ENCODE results near the gene AKT2. TPM values are rescaled to one million over a fixed set of nuclear protein-coding genes. Genes with fewer than 3 reads are reported as not detected.

The AKT2 gene
- total RNA-seq, 1 donor from 2014 or later: 89.8 TPM

GRCh38 chr19:40263440-40264313, 21.5 kb downstream of the AKT2 start:
- DNase-seq (ENCODE audit: low spot score): no peak
- TF ChIP-seq, protein P1, sequence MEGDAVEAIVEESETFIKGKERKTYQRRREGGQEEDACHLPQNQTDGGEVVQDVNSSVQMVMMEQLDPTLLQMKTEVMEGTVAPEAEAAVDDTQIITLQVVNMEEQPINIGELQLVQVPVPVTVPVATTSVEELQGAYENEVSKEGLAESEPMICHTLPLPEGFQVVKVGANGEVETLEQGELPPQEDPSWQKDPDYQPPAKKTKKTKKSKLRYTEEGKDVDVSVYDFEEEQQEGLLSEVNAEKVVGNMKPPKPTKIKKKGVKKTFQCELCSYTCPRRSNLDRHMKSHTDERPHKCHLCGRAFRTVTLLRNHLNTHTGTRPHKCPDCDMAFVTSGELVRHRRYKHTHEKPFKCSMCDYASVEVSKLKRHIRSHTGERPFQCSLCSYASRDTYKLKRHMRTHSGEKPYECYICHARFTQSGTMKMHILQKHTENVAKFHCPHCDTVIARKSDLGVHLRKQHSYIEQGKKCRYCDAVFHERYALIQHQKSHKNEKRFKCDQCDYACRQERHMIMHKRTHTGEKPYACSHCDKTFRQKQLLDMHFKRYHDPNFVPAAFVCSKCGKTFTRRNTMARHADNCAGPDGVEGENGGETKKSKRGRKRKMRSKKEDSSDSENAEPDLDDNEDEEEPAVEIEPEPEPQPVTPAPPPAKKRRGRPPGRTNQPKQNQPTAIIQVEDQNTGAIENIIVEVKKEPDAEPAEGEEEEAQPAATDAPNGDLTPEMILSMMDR (IDR thresholded peaks at IDR 0.05; ENCODE audit: unreplicated experiment): no peak
- no peak overlapping the region for H3K27ac Mint-ChIP-seq (ENCODE audit: unreplicated experiment)
- peaks cover 13% of the 10 kb centered on the region for H3K27me3 Mint-ChIP-seq (ENCODE audit: unreplicated experiment)
- H3K4me3 Mint-ChIP-seq (ENCODE audit: unreplicated experiment): no peak overlapping the region
- no peaks in the 10 kb centered on the region for H3K9me3 Mint-ChIP-seq (ENCODE audit: unreplicated experiment)
- H3K36me3 Mint-ChIP-seq (ENCODE audit: low read depth, unreplicated experiment): peaks cover 16% of the 10 kb centered on the region
- no peaks in the 10 kb centered on the region for H3K4me1 Mint-ChIP-seq (ENCODE audit: unreplicated experiment)

DNA sequence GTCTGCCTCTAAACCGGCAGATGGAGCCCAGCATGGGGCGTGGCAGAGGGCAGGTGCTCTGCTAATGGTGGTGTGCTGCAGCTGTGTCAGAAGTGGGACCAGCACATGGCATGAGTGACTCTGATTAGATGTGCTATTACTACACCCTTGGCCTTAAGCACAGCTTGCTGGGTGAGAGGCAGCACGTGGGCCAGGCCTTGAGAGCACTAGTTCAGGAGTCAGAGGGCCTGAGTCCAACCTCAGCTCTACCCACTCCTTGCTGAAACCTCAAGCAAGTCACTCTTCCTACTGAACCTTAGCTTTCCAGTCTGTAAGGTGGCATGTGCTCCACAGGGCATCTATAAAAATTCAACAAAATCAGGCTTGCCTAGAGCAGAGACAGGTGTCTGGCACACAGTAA, 22.7 kb downstream of the AKT2 start:
- H3K27me3 Mint-ChIP-seq (ENCODE audit: unreplicated experiment): peaks cover 15% of the 10 kb centered on the region
- no peaks in the 10 kb centered on the region for H3K9me3 Mint-ChIP-seq (ENCODE audit: unreplicated experiment)
- no peak overlapping the region for H3K27ac Mint-ChIP-seq (ENCODE audit: unreplicated experiment)
- DNase-seq (ENCODE audit: low spot score): no peak
- TF ChIP-seq, protein P1 (IDR thresholded peaks at IDR 0.05; ENCODE audit: unreplicated experiment): no peak
- H3K36me3 Mint-ChIP-seq (ENCODE audit: low read depth, unreplicated experiment): peaks cover 15% of the 10 kb centered on the region
- no peak overlapping the region for H3K4me3 Mint-ChIP-seq (ENCODE audit: unreplicated experiment)
- H3K4me1 Mint-ChIP-seq (ENCODE audit: unreplicated experiment): no peaks in the 10 kb centered on the region

- Mint-ChIP-seq H3K36me3 (ENCODE audit: low read depth, unreplicated experiment) (peaks cover 17% of the 10 kb centered on the region), H3K4me3 (ENCODE audit: unreplicated experiment) (no peak overlapping the region), H3K4me1 (ENCODE audit: unreplicated experiment) (no peaks in the 10 kb centered on the region), H3K27me3 (ENCODE audit: unreplicated experiment) (peaks cover 12% of the 10 kb centered on the region), H3K9me3 (ENCODE audit: unreplicated experiment) (no peaks in the 10 kb centered on the region), H3K27ac (ENCODE audit: unreplicated experiment) (no peak overlapping the region)
- DNase-seq (ENCODE audit: low spot score): no peak
- TF ChIP-seq, protein P1 (IDR thresholded peaks at IDR 0.05; ENCODE audit: unreplicated experiment): no peak
Observed at GRCh38 chr19:40261631-40262030, 23.5 kb downstream of the AKT2 start.

GRCh38 chr19:40257096-40257517, 28.0 kb downstream of the AKT2 start:
- Mint-ChIP-seq H3K27me3 (ENCODE audit: unreplicated experiment) (peaks cover 7% of the 10 kb centered on the region), H3K36me3 (ENCODE audit: low read depth, unreplicated experiment) (peaks cover 30% of the 10 kb centered on the region), H3K4me3 (ENCODE audit: unreplicated experiment) (peak overlapping the region; percentile 73), H3K27ac (ENCODE audit: unreplicated experiment) (no peak overlapping the region), H3K9me3 (ENCODE audit: unreplicated experiment) (no peaks in the 10 kb centered on the region), H3K4me1 (ENCODE audit: unreplicated experiment) (no peaks in the 10 kb centered on the region)
- no peak for DNase-seq (ENCODE audit: low spot score)
- TF ChIP-seq, protein P1 (IDR thresholded peaks at IDR 0.05; ENCODE audit: unreplicated experiment): no peak

- H3K27ac Mint-ChIP-seq (ENCODE audit: unreplicated experiment): no peak overlapping the region
- TF ChIP-seq, protein P1 (IDR thresholded peaks at IDR 0.05; ENCODE audit: unreplicated experiment): no peak
- no peaks in the 10 kb centered on the region for H3K4me1 Mint-ChIP-seq (ENCODE audit: unreplicated experiment)
- H3K4me3 Mint-ChIP-seq (ENCODE audit: unreplicated experiment): no peak overlapping the region
- H3K9me3 Mint-ChIP-seq (ENCODE audit: unreplicated experiment): no peaks in the 10 kb centered on the region
- H3K36me3 Mint-ChIP-seq (ENCODE audit: low read depth, unreplicated experiment): peaks cover 33% of the 10 kb centered on the region
- peaks cover 6% of the 10 kb centered on the region for H3K27me3 Mint-ChIP-seq (ENCODE audit: unreplicated experiment)
- DNase-seq (ENCODE audit: low spot score): no peak
Observed at GRCh38 chr19:40256512-40256911, 28.6 kb downstream of the AKT2 start.

All from endothelial cell (in vitro differentiated cells).